ENCODE results near the gene CALHM1.

The CALHM1 gene

GRCh38 chr10:103455235-103455634 lies 3.5 kb downstream of the CALHM1 start:
- TF ChIP-seq POLR2A (IDR thresholded peaks at IDR 0.05; ENCODE audit: low read length) = no peak
- no peak for TF ChIP-seq GATA1 (IDR thresholded peaks at IDR 0.05; ENCODE audit: low read depth, low read length)
- no peak for DNase-seq

GRCh38 chr10:103454026-103454425 lies 4.7 kb downstream of the CALHM1 start:
- TF ChIP-seq POLR2A (IDR thresholded peaks at IDR 0.05; ENCODE audit: low read length) = no peak
- no peak for TF ChIP-seq GATA1 (IDR thresholded peaks at IDR 0.05; ENCODE audit: low read depth, low read length)
- no peak for DNase-seq

GRCh38 chr10:103452506-103453230 lies 6.0 kb downstream of the CALHM1 start:
- TF ChIP-seq POLR2A (IDR thresholded peaks at IDR 0.05; ENCODE audit: low read length) (no peak), GATA1 (IDR thresholded peaks at IDR 0.05; ENCODE audit: low read depth, low read length) (no peak)
- no peak for DNase-seq

GRCh38 chr10:103451831-103452505 lies 6.7 kb downstream of the CALHM1 start, which contains the start of gene CALHM2:
Gene CALHM2 (minus strand): TSS chr10:103452370. CDS start chr10:103449941, 2,429 bp downstream.
- DNase-seq = peak; percentile 25 to 27
- TF ChIP-seq GATA1 (IDR thresholded peaks at IDR 0.05; ENCODE audit: low read depth, low read length) = no peak

- DNase-seq = peak in 1 of 2 experiments; percentile 15
- TF ChIP-seq POLR2A (IDR thresholded peaks at IDR 0.05; ENCODE audit: low read length) (no peak), GATA1 (IDR thresholded peaks at IDR 0.05; ENCODE audit: low read depth, low read length) (no peak)
These were observed 7.4 kb downstream of the CALHM1 start for GRCh38 chr10:103451091-103451813.

- TF ChIP-seq POLR2A (IDR thresholded peaks at IDR 0.05; ENCODE audit: low read length) (no peak), GATA1 (IDR thresholded peaks at IDR 0.05; ENCODE audit: low read depth, low read length) (no peak)
- no peak for DNase-seq
These were observed 8.5 kb downstream of the CALHM1 start for GRCh38 chr10:103450201-103450695.

GRCh38 chr10:103449208-103450144 lies 9.2 kb downstream of the CALHM1 start:
- TF ChIP-seq POLR2A (IDR thresholded peaks at IDR 0.05; ENCODE audit: low read length) (no peak), GATA1 (IDR thresholded peaks at IDR 0.05; ENCODE audit: low read depth, low read length) (no peak)
- no peak for DNase-seq

GRCh38 chr10:103448746-103449145 lies 10.0 kb downstream of the CALHM1 start:
- no peak for TF ChIP-seq POLR2A (IDR thresholded peaks at IDR 0.05; ENCODE audit: low read length)
- no peak for TF ChIP-seq GATA1 (IDR thresholded peaks at IDR 0.05; ENCODE audit: low read depth, low read length)
- no peak for DNase-seq

GRCh38 chr10:103447187-103447586 lies 11.5 kb downstream of the CALHM1 start:
- no peak for DNase-seq
- no peak for TF ChIP-seq POLR2A (IDR thresholded peaks at IDR 0.05; ENCODE audit: low read length)
- no peak for TF ChIP-seq GATA1 (IDR thresholded peaks at IDR 0.05; ENCODE audit: low read depth, low read length)

GRCh38 chr10:103445767-103446567 lies 12.7 kb downstream of the CALHM1 start:
- no peak for DNase-seq
- TF ChIP-seq POLR2A (IDR thresholded peaks at IDR 0.05; ENCODE audit: low read length) = no peak
- no peak for TF ChIP-seq GATA1 (IDR thresholded peaks at IDR 0.05; ENCODE audit: low read depth, low read length)

- no peak for DNase-seq
- TF ChIP-seq POLR2A (IDR thresholded peaks at IDR 0.05; ENCODE audit: low read length) = no peak
- no peak for TF ChIP-seq GATA1 (IDR thresholded peaks at IDR 0.05; ENCODE audit: low read depth, low read length)
These were observed 13.3 kb downstream of the CALHM1 start for GRCh38 chr10:103445366-103445765.

GRCh38 chr10:103444478-103444877 lies 14.2 kb downstream of the CALHM1 start:
- DNase-seq = no peak
- TF ChIP-seq GATA1 (IDR thresholded peaks at IDR 0.05; ENCODE audit: low read depth, low read length) (no peak), POLR2A (IDR thresholded peaks at IDR 0.05; ENCODE audit: low read length) (no peak)

Data from erythroblast (primary cell).